Adrenal gland (tissue), 5 donors: ENCODE measurements around the gene DMD.

ENCODE experiments used
- POLR2A ChIP-seq, 2 donors: fragments of 450-650 bp; IDR thresholded peaks; one replicate each; pipeline ENCODE4 v1.6.1; 2017; ENCODE audit warnings: antibody characterized with exemption in 2 of 2, mild to moderate bottlenecking in 2 of 2, moderate library complexity in 1 of 2
- TF ChIP-seq, protein P1 (sequence below), 6 experiments: fragments of 450-650 bp in 4 of 6; fragments of 200-600 bp in 2 of 6; sonication (generic) in 1 of 6; IDR thresholded peaks; 1 replicate in 5 of 6; 2 replicates in 1 of 6; pipeline versions ENCODE4 v1.5.1 to v1.8.0; 2016 to 2021; ENCODE audit warnings: antibody characterized with exemption in 6 of 6, mild to moderate bottlenecking in 2 of 6, moderate library complexity in 1 of 6
- donor health status: DM: no; HTN: no; CAD: no.

DNA sequence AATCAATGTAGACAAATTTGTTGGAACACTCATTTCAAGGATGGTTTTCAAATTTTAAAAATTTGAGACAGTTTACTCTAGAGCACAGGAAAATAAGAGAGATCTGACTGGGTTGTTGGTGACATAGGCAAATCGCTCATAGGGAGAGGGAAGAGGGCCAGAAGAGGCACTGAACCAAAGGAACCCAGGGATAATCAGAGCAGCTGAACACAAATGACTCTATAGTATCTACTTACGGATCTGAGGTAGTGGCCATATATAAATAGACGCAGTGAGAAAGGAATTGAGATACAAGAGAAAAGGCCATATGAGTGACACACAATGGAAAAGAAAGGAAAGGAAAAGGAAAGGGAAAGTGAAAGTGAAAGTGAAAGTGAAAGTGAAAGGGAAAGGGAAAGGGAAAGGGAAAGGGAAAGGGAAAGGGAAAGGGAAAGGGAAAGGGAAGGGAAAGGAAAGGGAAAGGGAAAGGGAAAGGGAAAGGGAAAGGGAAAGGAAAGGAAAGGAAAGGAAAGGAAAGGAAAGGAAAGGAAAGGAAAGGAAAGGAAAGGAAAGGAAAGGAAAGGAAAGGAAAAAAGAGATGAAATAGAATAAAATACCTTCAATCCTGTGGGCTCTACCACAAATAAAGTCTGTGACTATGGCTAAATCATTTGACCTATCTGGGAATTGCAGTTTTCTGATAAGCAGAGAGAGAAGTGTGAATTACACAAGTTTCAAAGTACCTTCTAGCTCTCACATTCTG is 759.2 kb downstream of the DMD start:
- TF ChIP-seq POLR2A (IDR thresholded peaks at IDR 0.05) = no peak
- TF ChIP-seq, protein P1, sequence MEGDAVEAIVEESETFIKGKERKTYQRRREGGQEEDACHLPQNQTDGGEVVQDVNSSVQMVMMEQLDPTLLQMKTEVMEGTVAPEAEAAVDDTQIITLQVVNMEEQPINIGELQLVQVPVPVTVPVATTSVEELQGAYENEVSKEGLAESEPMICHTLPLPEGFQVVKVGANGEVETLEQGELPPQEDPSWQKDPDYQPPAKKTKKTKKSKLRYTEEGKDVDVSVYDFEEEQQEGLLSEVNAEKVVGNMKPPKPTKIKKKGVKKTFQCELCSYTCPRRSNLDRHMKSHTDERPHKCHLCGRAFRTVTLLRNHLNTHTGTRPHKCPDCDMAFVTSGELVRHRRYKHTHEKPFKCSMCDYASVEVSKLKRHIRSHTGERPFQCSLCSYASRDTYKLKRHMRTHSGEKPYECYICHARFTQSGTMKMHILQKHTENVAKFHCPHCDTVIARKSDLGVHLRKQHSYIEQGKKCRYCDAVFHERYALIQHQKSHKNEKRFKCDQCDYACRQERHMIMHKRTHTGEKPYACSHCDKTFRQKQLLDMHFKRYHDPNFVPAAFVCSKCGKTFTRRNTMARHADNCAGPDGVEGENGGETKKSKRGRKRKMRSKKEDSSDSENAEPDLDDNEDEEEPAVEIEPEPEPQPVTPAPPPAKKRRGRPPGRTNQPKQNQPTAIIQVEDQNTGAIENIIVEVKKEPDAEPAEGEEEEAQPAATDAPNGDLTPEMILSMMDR (IDR thresholded peaks at IDR 0.05) = no peak
